GM03348 (cell line): ENCODE data around the gene AGFG1.

Source experiments
- DNase-seq: peaks from one replicate; pipeline ENCODE4 v3.0.0; 2012; ENCODE audit warnings: low spot score

AGFG1 gene, protein sequence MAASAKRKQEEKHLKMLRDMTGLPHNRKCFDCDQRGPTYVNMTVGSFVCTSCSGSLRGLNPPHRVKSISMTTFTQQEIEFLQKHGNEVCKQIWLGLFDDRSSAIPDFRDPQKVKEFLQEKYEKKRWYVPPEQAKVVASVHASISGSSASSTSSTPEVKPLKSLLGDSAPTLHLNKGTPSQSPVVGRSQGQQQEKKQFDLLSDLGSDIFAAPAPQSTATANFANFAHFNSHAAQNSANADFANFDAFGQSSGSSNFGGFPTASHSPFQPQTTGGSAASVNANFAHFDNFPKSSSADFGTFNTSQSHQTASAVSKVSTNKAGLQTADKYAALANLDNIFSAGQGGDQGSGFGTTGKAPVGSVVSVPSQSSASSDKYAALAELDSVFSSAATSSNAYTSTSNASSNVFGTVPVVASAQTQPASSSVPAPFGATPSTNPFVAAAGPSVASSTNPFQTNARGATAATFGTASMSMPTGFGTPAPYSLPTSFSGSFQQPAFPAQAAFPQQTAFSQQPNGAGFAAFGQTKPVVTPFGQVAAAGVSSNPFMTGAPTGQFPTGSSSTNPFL

GRCh38 chr2:227471924-227472264 is at the start of gene AGFG1:
AGFG1 (plus strand) TSS chr2:227472156; CDS start chr2:227472422, 266 bp downstream.
- peak; percentile 95 for DNase-seq

DNA sequence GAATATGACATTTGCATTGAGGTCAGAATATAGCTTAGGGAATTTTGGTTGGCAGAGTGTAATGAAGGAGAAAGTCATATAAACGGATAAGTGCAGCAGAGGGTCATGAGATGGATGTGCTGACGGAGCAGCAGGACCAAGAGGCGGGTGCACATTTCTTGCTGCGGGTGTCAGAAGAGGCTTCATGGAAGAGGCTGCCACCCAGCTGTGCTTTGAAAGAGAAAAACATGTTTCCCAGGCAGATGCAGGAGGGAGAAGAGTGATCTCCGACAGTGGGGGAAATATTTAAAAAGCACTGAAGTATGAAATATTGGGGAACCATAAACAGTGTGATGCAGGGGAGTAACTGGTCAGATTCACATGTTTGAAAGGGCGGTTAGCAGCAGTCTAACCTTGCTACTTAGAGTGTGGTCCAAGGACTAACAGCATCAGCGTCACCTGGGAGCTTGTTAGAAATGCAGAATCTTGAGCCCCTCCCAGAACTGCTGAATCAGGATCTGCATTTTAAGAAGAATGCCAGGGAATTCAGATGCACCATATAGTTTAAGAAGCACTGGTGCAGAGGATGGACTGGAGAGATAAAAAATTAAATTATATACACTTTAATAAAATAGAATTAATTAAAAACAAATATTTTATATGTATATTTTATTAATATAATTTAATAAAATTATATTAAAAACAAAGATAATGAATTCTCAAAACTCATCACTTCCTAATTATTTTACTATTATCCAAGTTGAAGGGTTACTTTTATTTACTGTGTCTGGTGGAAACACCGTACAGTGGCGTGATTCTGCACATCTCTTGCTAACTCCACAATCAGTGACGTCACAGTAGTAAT is 48.1 kb upstream of the AGFG1 start:
- DNase-seq, result no peak

- DNase-seq, result no peak
Measured at GRCh38 chr2:227428731-227429285, 43.1 kb upstream of the AGFG1 start.

DNA sequence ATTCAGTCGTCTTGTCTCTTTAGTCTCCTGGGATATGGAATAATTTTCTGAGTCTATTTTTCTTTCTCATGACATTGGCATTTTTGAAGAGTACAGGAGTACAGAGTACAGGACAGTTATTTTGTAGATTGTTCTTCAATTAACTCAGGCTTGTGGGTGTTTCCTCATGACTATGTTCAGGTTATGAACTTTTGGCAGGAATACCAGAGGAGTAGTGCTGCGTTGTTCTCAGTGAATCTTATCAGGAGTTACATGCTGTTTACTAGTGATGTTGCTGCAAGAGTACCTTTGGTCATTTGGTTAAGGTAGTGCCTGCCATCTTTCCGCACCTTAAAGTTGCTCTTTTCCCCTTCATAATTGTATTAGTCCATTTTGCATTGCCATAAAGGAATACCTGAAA is 41.3 kb upstream of the AGFG1 start:
- no peak for DNase-seq

GRCh38 chr2:227433171-227433570 is 38.8 kb upstream of the AGFG1 start:
- no peak for DNase-seq

DNA sequence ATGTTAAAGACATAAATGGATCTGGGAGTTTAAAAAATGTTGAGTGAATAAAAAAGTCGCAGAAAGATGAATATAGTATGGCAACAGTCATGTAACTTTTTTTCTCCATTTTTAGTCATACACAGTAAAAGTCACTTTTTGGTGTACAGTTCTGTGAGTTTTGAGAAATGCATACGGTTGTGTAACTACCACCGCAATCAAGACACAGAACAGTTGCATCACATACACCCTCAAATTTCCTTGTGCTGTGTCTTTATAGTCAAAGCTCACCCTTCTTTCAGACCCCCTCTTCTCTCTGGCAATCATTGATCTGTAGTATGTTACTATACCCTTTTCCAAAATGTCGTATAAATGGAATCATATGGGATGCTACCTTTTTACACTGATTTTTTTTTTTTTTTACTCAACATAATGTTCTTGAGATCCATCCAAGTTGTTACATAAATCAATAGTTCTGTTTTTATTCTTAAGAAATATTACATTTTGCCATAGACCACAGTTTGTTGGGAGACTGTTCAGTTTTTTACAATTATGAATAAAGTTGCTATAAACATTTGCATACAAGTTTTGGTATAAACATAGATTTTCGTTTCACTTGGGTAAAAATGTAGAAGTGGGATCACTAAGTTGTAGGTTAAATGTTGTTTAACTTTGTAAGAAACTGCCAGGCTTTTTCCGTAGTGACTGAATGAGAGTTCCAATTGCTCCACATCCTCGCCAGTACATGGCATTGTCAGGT is 35.4 kb upstream of the AGFG1 start:
- DNase-seq, result no peak

DNA sequence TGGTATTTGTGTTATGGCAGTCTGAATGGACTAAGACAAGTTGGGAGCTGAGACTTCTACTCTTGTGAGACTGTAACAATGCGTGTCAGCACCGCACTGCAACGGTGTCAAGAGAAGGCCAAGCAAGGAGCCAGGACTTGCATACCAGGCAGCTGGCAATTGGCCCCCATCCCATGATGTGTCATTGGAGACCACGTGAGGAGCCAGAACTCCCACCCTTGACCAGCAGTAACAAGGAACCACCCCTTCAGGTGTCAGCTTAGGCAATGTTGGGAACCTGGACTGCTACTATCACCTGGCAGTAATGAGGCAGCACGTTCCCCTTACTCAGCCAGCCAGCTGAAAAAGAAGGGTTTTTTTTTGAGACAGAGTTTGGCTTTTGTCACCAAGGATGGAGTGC is 32.7 kb upstream of the AGFG1 start:
- DNase-seq, result no peak

DNA sequence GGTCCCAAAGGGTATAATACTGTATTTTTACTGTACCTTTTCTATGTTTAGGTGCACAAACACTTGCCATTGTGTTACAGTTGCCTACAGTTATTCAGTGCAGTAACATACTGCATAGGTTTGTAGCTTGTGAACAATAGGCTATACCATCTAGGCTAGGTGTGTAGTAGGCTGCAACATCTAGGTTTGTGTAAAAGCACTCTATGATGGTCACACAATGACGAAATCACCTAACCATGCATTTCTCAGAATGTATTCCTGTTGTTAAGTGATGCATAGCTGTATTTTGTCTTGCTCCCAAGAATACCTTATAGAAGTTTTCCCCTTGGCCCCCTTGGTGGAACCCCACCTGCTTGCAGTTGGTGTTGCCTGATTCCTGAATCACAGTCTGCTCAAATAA is 29.3 kb upstream of the AGFG1 start:
- no peak for DNase-seq

- DNase-seq, result no peak
Measured at GRCh38 chr2:227443889-227444568, 27.9 kb upstream of the AGFG1 start.

DNA sequence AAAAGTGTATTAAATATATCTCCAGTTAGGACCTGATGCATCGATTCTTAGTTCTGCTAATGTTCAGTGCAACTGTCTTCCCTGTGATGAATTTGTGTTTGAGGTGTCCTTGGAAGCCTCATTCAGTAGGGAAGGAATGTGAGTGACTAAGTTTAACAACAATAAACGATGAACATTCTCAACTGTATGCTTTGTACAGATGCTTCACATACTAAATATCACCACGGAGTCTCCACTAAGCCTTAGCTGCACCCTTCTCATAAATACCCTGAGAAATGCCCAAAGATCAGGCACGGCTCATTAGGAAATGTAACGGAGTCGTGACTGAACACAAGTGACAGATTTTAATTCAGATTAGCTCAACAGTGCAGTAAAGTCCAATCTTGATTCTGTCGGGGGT is 24.4 kb upstream of the AGFG1 start:
- DNase-seq, result peak; percentile 65

- DNase-seq, result no peak
Measured at GRCh38 chr2:227450311-227450841, 21.6 kb upstream of the AGFG1 start.

DNA sequence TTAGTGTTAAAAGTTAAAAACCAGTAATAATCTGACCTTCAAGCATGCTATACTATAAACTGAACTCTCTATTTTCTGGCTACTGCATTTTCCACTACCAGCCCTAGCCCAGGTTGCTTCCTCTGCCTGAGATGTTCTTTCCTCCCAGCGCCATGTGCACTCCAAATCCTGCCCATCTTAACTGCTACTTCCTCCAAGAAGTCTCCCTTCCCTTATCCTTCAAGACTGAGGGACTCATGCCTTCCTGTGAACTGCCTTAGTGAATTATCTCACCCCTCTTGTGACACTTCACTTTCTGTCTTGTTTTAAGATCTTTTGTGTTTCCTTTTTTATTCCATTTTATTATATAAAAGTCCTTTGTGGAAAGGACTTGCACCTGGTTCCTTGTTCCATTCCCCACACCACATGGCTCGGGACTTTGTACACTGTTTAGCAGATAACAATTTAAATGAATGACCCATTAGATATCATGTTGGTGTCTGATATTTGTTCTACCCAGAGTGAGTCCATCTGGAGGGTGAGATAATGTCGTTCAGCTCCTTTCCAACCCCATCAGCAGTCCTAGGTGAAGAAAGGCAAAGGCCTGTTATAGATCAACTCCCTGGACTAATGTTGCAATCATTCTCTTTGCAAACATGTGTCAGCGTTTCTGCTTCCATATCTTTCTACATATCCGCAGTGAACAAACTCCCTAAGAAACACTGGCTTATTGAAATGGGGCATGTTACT is 20.9 kb upstream of the AGFG1 start:
- peak; percentile 34 for DNase-seq

DNA sequence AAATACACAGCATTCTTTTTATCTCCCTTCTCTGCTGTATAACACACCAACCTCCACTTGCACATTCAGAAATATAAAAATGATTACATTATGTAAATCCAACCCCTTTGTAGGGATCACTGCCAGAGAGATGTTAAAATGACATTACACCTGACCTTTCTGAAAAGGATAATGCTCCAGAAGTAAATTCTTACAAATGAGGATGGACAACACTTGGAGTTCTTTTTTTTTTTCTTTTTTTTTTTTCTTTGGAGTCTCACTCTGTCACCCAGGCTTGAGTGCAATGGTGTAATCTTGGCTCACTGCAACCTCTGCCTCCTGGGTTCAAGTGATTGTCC is 20.3 kb upstream of the AGFG1 start:
- DNase-seq, result no peak

GRCh38 chr2:227453810-227454209 is 18.1 kb upstream of the AGFG1 start:
- no peak for DNase-seq

DNA sequence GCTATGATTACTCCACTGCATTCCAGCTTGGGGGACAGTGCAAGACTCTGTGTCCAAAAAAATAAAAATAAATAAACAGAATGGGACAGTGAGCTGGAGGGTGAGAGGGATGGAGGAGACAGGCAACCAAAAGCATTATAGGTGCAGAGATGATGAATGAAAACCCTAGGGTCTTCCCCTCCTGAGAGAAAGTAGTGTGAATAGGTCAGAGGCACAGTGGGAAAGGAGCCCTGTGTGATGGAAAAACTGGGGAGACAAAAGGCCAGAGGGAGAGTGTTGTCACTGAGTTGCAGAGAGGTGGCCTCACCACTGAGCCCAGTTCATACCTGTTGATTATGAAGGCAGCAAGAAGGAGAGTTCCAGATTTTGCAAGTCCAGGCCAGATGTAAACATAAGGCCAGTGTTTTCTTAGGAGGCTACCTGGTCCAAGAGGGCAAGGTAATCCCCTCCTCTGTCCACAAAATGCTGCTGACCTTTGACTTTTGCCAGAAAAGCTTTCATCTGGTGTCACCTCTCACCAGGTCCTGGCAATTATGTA is 17.6 kb upstream of the AGFG1 start:
- no peak for DNase-seq

DNA sequence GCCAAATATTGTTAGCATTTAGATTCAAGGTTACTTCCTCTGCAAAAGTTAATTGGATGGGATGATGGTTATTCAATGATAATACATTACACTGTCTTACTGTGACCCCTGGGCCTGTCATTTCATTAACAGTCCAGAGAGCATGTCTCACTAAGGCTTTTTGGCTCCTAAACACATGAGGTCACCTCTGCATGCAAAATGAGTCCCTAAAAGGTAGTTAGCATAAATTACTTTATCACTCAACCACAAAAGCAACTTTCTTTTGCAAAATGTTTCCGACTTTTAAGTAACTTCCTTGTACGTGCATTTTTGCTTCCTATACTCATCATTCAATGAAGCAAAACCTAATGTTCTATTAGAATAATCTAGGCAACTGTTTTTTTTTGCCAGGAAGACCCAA is 16.8 kb upstream of the AGFG1 start:
- DNase-seq, result no peak

- DNase-seq, result no peak
Measured at GRCh38 chr2:227456102-227456501, 15.9 kb upstream of the AGFG1 start.

DNA sequence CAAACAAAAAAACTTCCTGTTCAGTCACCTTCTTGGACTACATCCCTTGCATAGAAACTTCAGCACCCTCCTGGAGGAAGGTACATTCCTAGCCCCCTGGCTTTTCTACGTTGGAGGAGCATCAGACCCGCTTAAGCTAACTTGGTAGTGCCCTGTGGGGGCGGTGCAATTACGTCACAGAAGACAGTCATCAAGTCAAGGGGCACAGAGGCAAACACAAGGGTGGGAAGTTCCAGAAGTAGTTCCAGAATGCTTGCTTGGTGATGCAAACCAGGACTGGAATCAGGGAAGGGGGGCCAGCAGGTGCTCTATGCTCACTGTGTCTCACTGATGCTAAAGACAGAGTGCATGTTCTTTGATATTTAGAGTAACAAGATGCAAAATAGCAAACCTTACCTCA is 15.2 kb upstream of the AGFG1 start:
- no peak for DNase-seq

- peak; percentile 59 for DNase-seq
Measured at GRCh38 chr2:227460070-227460485, 11.9 kb upstream of the AGFG1 start.

- no peak for DNase-seq
Measured at GRCh38 chr2:227460833-227461232, 11.1 kb upstream of the AGFG1 start.
